ENCODE results near the gene CHD9.

The CHD9 gene

DNA sequence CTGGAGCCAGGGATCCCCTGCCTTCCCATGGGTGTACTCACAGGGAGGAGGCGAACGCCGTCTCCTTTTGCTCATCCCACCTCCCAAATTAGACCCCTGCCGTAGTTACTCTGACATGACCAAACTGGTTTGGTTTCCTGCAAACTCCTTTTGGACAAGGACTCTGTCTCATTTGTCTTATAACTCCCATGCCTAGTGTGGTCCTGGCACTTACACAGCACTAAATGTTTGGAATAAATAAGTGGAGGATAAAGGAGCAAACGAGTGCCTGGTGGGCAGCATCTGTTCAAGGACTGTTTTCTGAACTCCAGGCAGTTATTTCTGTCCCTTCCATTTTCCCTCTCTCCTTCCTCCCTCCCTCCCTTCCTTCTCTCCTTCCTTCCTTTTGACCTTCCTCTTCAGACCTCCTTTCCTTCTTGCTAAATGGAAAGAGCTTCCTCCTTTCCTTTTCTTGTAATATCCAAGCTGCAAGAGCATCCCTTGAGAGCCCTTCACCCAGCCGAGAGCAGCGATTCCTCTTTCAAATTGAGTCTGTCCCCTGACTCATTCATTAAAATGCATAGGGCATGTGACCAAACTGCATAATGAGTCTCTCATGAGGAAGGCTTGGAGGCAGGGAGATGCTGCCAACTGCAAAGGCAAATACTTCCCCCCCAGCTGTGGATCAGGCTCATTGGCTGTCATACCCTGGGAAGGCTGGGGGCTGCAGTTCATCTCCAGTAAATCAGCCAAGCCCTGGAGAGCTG is 36.8 kb downstream of the CHD9 start:
- DNase-seq (ENCODE audit: low read depth, low spot score): no peak

- DNase-seq (ENCODE audit: low read depth, low spot score): no peak
Measured at GRCh38 chr16:53092284-53092683, 37.5 kb downstream of the CHD9 start.

DNA sequence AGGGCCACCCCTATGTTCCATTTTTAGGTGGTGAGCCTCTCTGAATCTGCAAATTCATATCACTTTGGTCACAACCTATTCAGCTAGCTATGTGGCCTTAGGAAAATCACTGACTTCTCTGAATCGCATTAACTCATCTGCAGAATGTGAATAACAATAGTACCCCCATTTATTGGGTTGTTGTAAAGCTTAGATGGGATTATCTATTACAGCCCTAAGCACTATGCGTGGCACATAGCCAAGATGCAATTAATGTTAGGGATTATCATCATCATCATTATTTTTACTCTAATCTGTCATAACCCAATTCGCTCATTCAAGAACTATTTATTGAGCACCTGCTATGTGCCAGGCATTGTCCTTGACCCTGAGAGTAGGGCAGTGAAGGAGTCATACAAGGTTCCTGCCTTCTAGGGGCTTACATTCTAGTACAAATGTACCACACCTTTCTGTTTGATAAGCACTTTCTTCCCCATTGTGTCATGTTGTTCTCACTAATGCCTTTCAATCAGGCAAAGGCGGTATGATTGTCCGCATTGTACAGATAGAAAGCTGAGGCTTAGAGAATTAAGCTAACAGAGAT is 38.5 kb downstream of the CHD9 start:
- DNase-seq (ENCODE audit: low read depth, low spot score): no peak

DNA sequence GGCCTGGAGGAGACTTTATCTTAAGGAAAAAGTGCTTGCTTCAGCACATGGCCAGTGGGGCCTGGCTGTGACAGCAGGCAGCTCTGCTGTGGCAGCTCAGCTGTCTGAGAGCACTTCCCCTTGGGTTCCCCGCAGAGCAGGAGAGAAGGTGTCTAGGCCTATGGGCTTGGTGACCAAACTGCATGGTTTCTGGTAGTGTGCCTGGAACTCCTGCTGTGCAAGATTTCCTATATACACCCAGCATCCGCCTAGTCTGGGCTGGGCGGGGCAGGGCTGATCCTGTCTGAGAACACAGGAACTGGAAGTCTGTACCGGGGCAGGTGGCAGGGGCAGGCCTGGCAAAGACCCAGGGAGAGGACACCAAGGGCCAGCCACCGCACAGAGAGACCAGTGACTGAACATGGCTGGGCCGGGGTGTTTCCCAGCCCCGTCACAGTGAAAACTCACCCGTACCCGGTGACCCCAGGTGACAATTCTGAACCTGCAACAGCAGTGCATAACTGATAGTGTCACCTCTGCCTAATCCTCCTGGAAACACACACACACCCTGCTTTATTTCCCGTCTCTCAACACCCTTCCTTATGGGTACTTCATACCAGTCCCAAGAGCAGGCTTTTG is 39.3 kb downstream of the CHD9 start:
- no peak for DNase-seq (ENCODE audit: low read depth, low spot score)

DNA sequence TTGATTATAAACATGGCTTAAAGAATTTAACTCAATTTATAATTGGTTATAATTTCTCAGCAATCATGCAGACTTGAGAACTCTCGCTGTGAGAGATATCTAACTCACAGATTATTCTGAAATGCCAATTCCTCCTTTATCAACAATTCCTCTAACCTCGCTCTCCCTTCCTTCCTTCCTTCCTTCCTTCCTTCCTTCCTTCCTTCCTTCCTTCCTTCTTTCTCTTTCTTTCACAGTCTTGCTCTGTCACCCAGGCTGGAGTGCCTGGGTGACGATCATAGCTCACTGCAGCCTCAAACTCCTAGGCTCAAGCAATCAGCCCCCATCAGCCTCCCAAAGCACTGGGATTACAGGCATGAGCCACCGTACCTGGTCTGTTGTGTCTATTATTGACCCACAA is 42.4 kb downstream of the CHD9 start:
- no peak for DNase-seq (ENCODE audit: low read depth, low spot score)

DNA sequence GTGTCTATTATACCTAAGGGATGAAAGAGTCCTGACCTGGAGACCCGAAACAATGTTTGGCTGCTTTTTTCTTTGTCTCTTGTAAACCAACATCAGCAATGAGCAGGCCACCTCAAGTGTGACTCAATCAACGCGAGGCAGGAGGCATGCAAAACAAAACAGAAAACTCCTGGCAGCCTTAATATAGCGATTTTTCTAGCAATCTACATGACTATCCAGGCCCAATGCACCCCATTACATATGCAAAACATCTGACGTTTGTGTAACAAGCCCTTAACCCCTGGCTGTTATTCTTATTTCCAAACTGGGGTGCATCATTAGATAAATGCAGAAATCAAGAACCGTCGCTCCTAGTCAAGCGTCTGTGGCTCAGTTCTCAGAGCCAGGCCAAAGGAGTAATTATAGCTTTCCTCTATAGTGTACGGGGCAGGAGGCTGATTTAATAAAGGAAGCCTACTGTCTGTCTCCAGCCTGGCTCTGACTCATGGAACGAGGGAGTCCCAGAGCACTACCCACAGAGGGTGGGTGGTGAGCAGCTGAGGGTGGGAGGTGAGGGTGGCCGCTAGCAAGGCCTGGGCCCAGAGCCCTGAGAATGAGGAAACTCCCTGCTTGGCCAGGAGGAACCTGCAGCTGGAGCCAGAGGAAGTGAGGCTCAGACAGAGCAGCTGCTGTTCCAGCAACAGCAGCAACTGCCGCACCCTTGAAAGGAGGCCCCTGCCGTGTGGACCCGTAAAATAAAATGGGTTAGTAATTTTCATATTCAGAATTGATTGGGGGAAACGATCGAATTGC is 43.9 kb downstream of the CHD9 start:
- DNase-seq (ENCODE audit: low read depth, low spot score): peak; percentile 4

- DNase-seq (ENCODE audit: low read depth, low spot score): peak; percentile 10
Measured at GRCh38 chr16:53099318-53100130, 44.7 kb downstream of the CHD9 start.

- no peak for DNase-seq (ENCODE audit: low read depth, low spot score)
Measured at GRCh38 chr16:53100131-53100748, 45.4 kb downstream of the CHD9 start.

DNA sequence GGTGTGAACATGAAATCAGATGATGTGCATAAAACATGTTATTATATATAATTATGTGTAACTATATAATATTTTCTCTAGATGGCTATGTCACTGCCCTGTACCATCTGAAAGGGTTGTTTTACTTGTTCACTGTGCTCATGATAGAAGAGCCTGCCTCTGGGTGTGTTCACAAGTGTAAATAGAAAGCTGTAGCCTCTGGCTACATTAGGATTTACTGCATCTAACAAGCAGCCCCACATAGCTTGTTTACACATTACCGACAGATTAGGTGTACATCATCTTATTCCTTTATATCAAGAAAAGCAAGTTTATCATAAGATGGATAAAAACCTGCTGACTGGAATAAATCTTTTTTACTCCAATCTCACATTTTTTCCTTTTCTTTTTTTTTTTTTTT is 46.1 kb downstream of the CHD9 start:
- no peak for DNase-seq (ENCODE audit: low read depth, low spot score)

- DNase-seq (ENCODE audit: low read depth, low spot score): no peak
Measured at GRCh38 chr16:53103811-53104210, 49.0 kb downstream of the CHD9 start.

GRCh38 chr16:53105565-53105964 is 50.8 kb downstream of the CHD9 start:
- no peak for DNase-seq (ENCODE audit: low read depth, low spot score)

DNA sequence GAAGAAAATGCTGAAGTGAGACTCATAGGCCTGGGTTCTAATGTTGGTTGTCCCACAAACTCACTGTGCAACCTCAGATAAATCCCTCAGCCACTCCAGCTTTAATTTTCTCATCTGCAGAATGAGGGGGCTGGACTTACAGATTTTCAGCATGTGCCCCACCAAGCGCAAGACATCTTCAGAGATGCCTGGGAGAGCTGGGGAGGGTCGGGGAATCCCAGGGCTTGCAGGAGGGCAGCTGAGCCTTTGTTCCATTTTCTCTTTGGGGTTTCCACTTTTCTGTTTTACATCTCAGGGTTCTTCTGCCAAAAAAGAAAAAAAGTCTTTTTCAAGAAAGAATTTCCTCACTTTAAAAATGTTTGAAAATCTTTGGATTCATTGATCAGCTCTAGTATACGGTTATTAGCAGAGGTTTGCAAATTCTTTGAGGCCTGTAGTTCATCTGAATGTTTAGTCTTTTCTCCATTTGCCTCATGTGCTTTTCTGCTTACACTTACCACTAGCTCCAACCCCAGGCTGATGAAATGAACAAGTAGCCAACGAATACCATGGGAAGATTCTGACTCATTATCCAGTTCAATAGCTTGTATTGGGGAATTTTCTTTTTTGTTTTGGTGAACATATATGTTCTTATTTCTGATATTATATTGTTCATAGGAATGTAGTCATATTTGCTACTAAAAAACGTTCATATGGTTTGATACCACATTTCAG is 56.4 kb downstream of the CHD9 start:
- DNase-seq (ENCODE audit: low read depth, low spot score): no peak

GRCh38 chr16:53112015-53112414 is 57.2 kb downstream of the CHD9 start:
- no peak for DNase-seq (ENCODE audit: low read depth, low spot score)

DNA sequence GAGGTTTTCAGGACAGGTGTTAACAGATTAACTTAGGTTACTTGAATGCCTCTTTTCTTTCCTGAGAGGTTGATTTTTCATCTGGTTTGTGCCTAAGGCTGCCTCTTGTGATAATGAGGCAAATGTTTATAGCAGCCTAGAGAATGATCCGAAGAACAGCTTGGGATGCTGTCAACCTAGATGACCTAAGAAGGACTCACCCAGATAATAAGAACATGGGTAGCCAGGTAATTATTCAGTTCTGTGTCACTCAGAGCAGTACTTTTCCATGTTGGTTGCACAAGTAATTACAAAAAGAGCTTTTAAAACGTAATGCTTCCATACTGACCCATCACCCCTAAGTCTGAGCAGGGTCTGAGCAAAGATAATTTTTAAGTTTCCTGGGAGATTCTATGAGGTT is 60.3 kb downstream of the CHD9 start:
- no peak for DNase-seq (ENCODE audit: low read depth, low spot score)

DNA sequence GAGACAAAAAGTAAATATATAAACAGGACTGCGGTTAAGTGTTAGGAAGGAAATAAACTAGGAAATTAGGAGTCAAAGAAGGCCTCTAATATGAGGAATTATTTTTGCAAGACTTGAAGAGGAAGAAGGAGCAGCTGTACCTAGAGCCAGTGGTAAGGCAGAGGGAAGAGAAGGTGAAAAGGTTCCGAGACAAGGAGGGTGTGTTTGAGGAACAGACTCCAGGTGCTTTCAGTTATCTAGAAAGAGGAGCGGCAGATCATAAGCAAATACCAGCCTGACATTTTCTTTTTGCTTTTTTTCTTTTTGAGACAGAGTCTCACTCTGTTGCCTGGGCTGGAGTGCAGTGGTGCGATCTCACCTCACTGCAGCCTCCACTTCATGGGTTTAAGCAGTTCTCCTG is 61.0 kb downstream of the CHD9 start:
- no peak for DNase-seq (ENCODE audit: low read depth, low spot score)

DNA sequence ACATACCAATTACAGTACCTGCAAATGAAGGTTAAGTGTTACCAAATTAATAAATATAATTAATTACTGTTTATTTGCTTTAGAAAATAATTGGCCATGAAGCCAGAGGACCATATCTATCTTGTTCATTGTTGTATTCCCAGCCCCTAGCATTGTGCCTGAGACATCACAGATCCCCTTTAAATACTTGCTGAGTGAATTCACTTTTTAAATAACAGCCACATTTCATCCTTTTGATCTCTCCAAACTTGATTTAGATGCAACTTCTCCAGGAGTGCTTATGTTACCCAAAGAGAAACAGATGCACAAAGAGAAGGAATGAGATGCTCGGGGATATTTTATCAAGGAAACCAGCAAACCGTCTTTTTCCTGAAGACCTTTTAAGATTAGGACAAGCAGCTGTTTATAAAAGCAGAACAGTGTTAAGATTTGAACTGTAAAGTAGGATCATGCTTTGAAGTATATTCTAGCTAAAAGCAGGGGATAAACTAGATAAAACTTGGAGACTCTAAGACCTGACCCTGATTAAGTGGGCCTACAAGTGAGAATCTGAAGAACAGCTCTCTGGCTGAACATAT is 66.3 kb downstream of the CHD9 start:
- DNase-seq (ENCODE audit: low read depth, low spot score): no peak

- DNase-seq (ENCODE audit: low read depth, low spot score): no peak
Measured at GRCh38 chr16:53121661-53122060, 66.9 kb downstream of the CHD9 start.

- no peak for DNase-seq (ENCODE audit: low read depth, low spot score)
Measured at GRCh38 chr16:53123747-53124146, 69.0 kb downstream of the CHD9 start.

DNA sequence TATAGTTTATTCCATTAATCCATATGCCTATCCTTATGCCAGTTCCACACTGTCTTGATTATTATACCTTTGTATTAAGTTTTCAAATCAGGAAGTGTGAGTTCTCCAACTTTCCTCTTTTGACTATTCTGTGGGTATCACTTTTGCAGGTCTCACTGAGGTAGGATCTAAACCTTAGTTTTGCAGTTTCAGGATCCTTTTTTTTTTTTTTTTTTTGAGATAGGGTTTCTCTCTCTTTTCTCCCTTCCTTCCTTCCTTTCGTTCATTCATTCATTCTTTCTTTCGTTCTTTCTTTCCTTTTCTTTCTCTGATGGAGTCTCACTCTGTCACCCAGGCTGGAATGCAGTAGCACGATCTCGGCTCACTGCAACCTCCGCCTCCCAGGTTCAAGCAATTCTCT is 71.6 kb downstream of the CHD9 start:
- DNase-seq (ENCODE audit: low read depth, low spot score): no peak

Measured in activated CD4-positive, CD25-positive, alpha-beta regulatory T cell treated with anti-CD3 and anti-CD28 coated beads, Interleukin-2, amount 50 U/mL, for 16 hours (primary cell).